Muscle layer of duodenum (tissue), 2 donors: ENCODE results near the gene FRS3.

Experiments used
- H3K27ac ChIP-seq: one replicate; pipeline ENCODE4 v1.7.0; 2013; ENCODE audit warnings: mild to moderate bottlenecking, low read length
- H3K27me3 ChIP-seq: one replicate; pipeline ENCODE4 v1.7.0; 2013; ENCODE audit warnings: low read depth, mild to moderate bottlenecking, control low read depth, low read length
- H3K36me3 ChIP-seq, 2 donors: one replicate each; pipeline ENCODE4 v1.7.0; 2013; ENCODE audit warnings: low read length in 2 of 2, control low read depth in 1 of 2, mild to moderate bottlenecking in 1 of 2; ENCODE audit not compliant: insufficient read depth in 2 of 2, control insufficient read depth in 1 of 2
- H3K4me1 ChIP-seq, 2 donors: one replicate each; pipeline ENCODE4 v1.7.0; 2013; ENCODE audit warnings: low read length in 2 of 2, mild to moderate bottlenecking in 2 of 2, control low read depth in 1 of 2, moderate library complexity in 1 of 2; ENCODE audit not compliant: insufficient read depth in 2 of 2, control insufficient read depth in 1 of 2
- H3K4me3 ChIP-seq, 2 donors: one replicate each; pipeline ENCODE4 v1.7.0; 2013; ENCODE audit warnings: low read length in 2 of 2, low read depth in 1 of 2, mild to moderate bottlenecking in 1 of 2
- H3K9me3 ChIP-seq, 2 donors: one replicate each; pipeline ENCODE4 v1.7.0; 2013; ENCODE audit warnings: low read length in 2 of 2, control low read depth in 1 of 2, mild to moderate bottlenecking in 1 of 2; ENCODE audit not compliant: control insufficient read depth in 1 of 2
- donor health status: healthy.

FRS3 gene

GRCh38 chr6:41736800-41737555 is 42.7 kb downstream of the FRS3 start:
- no peak overlapping the region for H3K27ac ChIP-seq
- H3K4me1 ChIP-seq = peaks cover 4 to 21% of the 10 kb centered on the region in 2 donors
- no peaks in the 10 kb centered on the region for H3K27me3 ChIP-seq
- H3K9me3 ChIP-seq = no peaks in the 10 kb centered on the region
- no peaks in the 10 kb centered on the region for H3K36me3 ChIP-seq
- H3K4me3 ChIP-seq = no peak overlapping the region

GRCh38 chr6:41736186-41736733 is 43.4 kb downstream of the FRS3 start:
- no peaks in the 10 kb centered on the region for H3K27me3 ChIP-seq
- peaks cover 10 to 27% of the 10 kb centered on the region in 2 donors for H3K4me1 ChIP-seq
- H3K9me3 ChIP-seq = no peaks in the 10 kb centered on the region
- peak overlapping the region in 1 of 2 donors; percentile 37 for H3K4me3 ChIP-seq
- no peaks in the 10 kb centered on the region for H3K36me3 ChIP-seq
- no peak overlapping the region for H3K27ac ChIP-seq

DNA sequence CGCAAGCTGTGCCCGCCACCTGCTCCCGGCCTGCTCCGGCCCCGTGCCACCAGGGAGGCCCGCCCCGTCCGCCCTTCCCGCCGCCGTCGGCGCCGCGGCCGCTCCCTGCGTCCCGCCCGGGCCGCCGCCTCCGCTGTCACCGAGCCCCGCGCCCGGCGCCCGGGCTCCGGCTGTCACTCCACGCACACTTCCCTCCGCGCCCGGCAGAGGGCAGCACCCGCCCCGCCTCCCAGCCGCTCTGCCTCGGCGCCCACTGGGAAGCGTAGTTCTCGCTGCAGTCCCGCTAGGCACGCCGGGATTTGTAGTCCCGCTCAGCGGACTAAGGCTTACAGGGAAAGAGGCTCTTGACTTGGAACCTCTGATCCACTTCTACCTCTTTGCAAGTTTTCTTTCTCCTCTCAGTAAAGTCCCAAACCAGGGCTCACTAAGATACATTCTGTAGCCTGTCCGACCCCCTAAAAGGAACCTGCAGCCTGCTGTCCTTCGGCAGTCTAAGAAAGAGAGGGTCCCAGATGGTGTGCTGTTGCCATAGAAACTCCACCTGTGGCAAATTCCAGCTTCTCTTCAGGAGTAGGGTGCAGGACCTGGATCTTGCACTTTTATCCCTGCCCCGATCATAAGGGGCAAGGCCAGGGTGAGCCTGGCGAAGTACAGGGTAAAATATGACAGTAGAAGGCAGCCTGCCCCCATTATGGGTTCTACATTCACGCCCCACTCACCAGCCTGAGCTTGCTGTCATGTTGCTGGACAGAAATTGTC is 44.1 kb downstream of the FRS3 start, which contains the start of gene TFEB:
TSS of gene TFEB (minus strand) at position 182 of the 759 bp plus-strand sequence. CDS start 44,395 bp downstream, outside the sequence.
- no peaks in the 10 kb centered on the region for H3K9me3 ChIP-seq
- peak within 1 kb of the TSS; percentile 73 to 74 for H3K4me3 ChIP-seq
- H3K4me1 ChIP-seq = peaks cover 10 to 34% of the 10 kb centered on the region in 2 donors
- no peak within 1 kb of the TSS for H3K27ac ChIP-seq
- H3K27me3 ChIP-seq = no peaks in the 10 kb centered on the region
- no peaks in the 10 kb centered on the region for H3K36me3 ChIP-seq

DNA sequence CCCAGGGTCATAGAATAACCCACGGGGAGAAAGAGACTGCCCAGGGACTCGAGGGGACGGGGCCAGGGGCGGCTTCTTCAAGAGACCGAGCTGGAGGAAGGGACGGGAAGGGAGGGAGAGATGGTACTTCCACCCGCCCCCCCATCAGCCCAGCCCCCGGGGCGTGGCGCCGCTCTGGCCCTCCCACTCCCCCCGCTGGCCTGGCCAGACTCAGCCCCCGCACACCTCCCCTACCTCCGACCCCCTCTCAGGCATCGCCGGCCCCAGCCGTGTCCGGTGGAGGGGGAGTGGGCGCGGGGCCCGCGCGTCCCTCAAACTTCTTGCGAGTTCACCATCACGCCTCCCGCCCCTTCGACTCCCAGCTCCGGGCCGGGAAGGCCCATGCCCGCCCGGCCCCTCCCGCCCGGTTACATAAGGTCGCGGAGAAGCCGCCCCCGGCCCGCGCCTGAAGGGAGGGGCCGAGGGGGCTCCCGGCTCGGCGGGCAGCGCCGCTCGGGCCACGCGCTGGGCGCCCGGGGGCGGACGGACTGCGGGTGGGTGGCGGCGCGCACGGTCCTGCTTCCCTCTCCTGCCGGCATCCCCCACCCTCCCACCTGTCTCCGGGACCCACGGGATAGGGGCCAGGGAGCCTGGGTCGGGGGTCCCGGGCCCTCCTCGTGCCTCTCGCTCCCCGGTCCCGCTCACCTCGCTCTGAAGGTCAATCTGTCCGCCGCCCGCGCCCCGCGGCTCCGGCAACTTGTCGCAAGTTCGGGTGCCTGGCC is 44.9 kb downstream of the FRS3 start:
- peaks cover 10 to 40% of the 10 kb centered on the region in 2 donors for H3K4me1 ChIP-seq
- H3K27me3 ChIP-seq = no peaks in the 10 kb centered on the region
- H3K27ac ChIP-seq = no peak overlapping the region
- no peaks in the 10 kb centered on the region for H3K9me3 ChIP-seq
- H3K36me3 ChIP-seq = no peaks in the 10 kb centered on the region
- peak overlapping the region; percentile 73 to 74 for H3K4me3 ChIP-seq

GRCh38 chr6:41733707-41734665 is 45.7 kb downstream of the FRS3 start:
- Histone ChIP-seq H3K4me1 (peaks cover 10 to 44% of the 10 kb centered on the region in 2 donors), H3K27me3 (no peaks in the 10 kb centered on the region), H3K4me3 (peak overlapping the region; percentile 73 to 74), H3K9me3 (no peaks in the 10 kb centered on the region), H3K27ac (peak overlapping the region; percentile 60), H3K36me3 (no peaks in the 10 kb centered on the region)

GRCh38 chr6:41733360-41733706 is 46.4 kb downstream of the FRS3 start:
- Histone ChIP-seq H3K4me1 (peaks cover 10 to 50% of the 10 kb centered on the region in 2 donors), H3K27me3 (no peaks in the 10 kb centered on the region), H3K9me3 (no peaks in the 10 kb centered on the region), H3K4me3 (peak overlapping the region; percentile 73 to 74), H3K27ac (peak overlapping the region; percentile 60), H3K36me3 (no peaks in the 10 kb centered on the region)

DNA sequence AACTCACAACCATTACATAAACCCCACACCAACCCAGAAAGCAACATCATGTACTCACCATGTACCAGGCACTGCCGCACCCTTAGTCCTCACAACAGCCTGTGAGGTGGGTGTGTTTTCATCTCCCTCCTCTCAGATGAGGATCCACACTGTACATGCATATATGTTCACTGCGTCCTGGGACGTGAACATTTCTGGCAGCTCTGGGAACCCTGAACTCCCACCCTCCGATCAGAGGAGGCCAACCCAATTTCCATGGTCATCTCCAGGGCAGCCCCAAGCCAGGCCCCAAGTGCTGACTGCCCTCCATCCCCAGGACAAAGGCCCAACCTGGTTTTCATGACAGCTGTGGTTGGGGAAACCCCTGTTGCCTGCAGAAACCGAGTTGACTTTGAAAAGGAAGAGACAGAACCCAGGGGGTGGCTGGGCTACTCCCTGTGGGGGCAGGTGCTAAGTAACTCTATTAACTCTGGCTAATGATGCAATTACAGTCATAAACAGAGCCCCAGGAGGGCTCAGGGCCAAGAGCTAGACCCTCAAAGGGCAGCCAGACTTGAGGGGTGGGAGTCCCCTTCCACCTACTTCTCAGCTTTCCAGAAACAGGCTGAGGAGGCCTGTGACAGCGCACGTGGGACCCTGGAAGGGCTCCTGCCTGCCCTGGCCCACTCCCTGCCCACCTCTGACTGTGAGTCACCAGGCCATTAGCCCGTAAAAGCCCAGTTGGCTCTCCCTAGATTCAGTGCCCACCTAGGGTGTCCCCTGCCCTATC is 46.9 kb downstream of the FRS3 start:
- Histone ChIP-seq H3K4me1 (peaks cover 10 to 52% of the 10 kb centered on the region in 2 donors), H3K36me3 (no peaks in the 10 kb centered on the region), H3K27me3 (no peaks in the 10 kb centered on the region), H3K9me3 (no peaks in the 10 kb centered on the region), H3K4me3 (peak overlapping the region; percentile 73 to 74), H3K27ac (peak overlapping the region; percentile 60)

- Histone ChIP-seq H3K27ac (no peak overlapping the region), H3K27me3 (no peaks in the 10 kb centered on the region), H3K4me1 (peaks cover 10 to 55% of the 10 kb centered on the region in 2 donors), H3K36me3 (no peaks in the 10 kb centered on the region), H3K9me3 (no peaks in the 10 kb centered on the region), H3K4me3 (no peak overlapping the region)
Observed at GRCh38 chr6:41732149-41732548, 47.6 kb downstream of the FRS3 start.

DNA sequence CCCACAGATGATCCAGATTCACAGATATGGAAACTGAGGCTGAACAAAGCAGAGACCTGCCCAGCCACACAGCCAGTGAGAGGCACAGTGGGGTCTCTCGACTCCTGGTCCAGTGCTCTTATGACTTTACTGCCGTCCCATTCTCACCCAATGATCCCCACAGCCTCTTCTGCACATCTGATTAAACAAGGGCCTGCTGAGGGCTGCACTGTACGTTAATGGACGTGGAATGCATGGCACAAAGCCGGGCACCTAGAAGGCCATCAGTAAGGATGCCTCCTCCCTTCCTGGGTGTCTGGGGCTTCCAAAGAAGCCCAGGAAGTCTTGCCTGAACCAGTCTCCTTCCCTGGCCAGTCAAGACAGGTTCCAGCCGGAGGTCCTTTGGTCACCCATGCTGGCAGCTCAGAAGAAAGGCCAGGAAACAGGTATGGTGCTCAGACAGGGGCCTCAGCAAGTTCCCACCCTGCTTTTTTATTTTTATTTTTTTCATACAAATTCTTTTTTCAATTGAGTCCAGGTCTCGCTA is 48.1 kb downstream of the FRS3 start:
- Histone ChIP-seq H3K4me1 (peaks cover 10 to 55% of the 10 kb centered on the region in 2 donors), H3K4me3 (no peak overlapping the region), H3K27ac (no peak overlapping the region), H3K36me3 (no peaks in the 10 kb centered on the region), H3K9me3 (no peaks in the 10 kb centered on the region), H3K27me3 (no peaks in the 10 kb centered on the region)
